Esophagus squamous epithelium (tissue), 4 donors: ENCODE data around the gene TXLNB.

Experiments
- POLR2A ChIP-seq, 4 donors: fragments of 450-650 bp; IDR thresholded peaks; one replicate each; pipeline ENCODE4 v1.6.1; 2017; ENCODE audit warnings: antibody characterized with exemption in 4 of 4, mild to moderate bottlenecking in 4 of 4, moderate library complexity in 3 of 4
- TF ChIP-seq, protein P1 (sequence below), 6 experiments: fragments of 450-650 bp in 4 of 6; fragments of 200-600 bp in 2 of 6; sonication (generic) in 2 of 6; IDR thresholded peaks; one replicate each; pipeline ENCODE4 v1.5.1; 2016 to 2019; ENCODE audit warnings: antibody characterized with exemption in 6 of 6, mild to moderate bottlenecking in 4 of 6, moderate library complexity in 4 of 6

GRCh38 chr6:139254196-139254595, 37.6 kb downstream of the TXLNB start:
- TF ChIP-seq, protein P1, sequence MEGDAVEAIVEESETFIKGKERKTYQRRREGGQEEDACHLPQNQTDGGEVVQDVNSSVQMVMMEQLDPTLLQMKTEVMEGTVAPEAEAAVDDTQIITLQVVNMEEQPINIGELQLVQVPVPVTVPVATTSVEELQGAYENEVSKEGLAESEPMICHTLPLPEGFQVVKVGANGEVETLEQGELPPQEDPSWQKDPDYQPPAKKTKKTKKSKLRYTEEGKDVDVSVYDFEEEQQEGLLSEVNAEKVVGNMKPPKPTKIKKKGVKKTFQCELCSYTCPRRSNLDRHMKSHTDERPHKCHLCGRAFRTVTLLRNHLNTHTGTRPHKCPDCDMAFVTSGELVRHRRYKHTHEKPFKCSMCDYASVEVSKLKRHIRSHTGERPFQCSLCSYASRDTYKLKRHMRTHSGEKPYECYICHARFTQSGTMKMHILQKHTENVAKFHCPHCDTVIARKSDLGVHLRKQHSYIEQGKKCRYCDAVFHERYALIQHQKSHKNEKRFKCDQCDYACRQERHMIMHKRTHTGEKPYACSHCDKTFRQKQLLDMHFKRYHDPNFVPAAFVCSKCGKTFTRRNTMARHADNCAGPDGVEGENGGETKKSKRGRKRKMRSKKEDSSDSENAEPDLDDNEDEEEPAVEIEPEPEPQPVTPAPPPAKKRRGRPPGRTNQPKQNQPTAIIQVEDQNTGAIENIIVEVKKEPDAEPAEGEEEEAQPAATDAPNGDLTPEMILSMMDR (IDR thresholded peaks at IDR 0.05): no peak
- TF ChIP-seq POLR2A (IDR thresholded peaks at IDR 0.05): no peak
